SU-DHL-6 (cell line): Measurements from ENCODE around the gene OXSR1.

Source experiments
- CTCF ChIP-seq: fragments of 200-600 bp; sonication (generic); IDR thresholded peaks from one replicate; pipeline ENCODE4 v1.5.1; 2017; ENCODE audit warnings: antibody characterized with exemption, mild to moderate bottlenecking, low read length, moderate library complexity; ENCODE audit not compliant: insufficient read depth, poor library complexity, severe bottlenecking
- EZH2phosphoT487 ChIP-seq: fragments of 200-600 bp; sonication (generic), shearing (Covaris generic); conservative IDR thresholded peaks from 2 replicates; pipeline ENCODE4 v1.6.1; 2018; ENCODE audit warnings: mild to moderate bottlenecking, antibody characterized with exemption, low read length, moderate library complexity, mixed read lengths

- no peak for TF ChIP-seq CTCF
- no peak for TF ChIP-seq EZH2phosphoT487
Observed at GRCh38 chr3:38264353-38264771, 99.0 kb downstream of the OXSR1 start.
